Fibroblast of lung (primary cell): ENCODE results near the gene DCAF8. TPM values are rescaled to one million over a fixed set of nuclear protein-coding genes. Genes with fewer than 3 reads are reported as not detected.

Source experiments
- DNase-seq, 2 donors: peaks; one replicate each; pipeline versions ENCODE4 v3.0.0 to v3.0.0-alpha.2; 2010; ENCODE audit warnings: low read depth in 2 of 2
- H2AFZ ChIP-seq: 2 replicates; pipeline ENCODE4 v1.5.1; 2012; ENCODE audit warnings: low read length, control low read depth, inconsistent platforms
- H3K27ac ChIP-seq: 2 replicates; pipeline ENCODE4 v1.5.1; 2011; ENCODE audit warnings: low read length, control low read depth; ENCODE audit not compliant: insufficient read depth
- H3K27me3 ChIP-seq: 2 replicates; pipeline ENCODE4 v1.5.1; 2011; ENCODE audit warnings: mild to moderate bottlenecking, low read length; ENCODE audit not compliant: control insufficient read depth, insufficient read depth
- H3K36me3 ChIP-seq: 2 replicates; pipeline ENCODE4 v1.5.1; 2011; ENCODE audit warnings: low read length; ENCODE audit not compliant: control insufficient read depth, insufficient read depth
- H3K4me1 ChIP-seq: 2 replicates; pipeline ENCODE4 v1.5.1; 2011; ENCODE audit warnings: low read length; ENCODE audit not compliant: control insufficient read depth, insufficient read depth; ENCODE audit errors: extremely low read depth
- H3K4me2 ChIP-seq: 2 replicates; pipeline ENCODE4 v1.5.1; 2011; ENCODE audit warnings: low read length, control low read depth; ENCODE audit not compliant: insufficient read depth; ENCODE audit errors: extremely low read depth
- H3K4me3 ChIP-seq, 4 experiments: fragments of 200-600 bp in 1 of 4; sonication (generic) in 1 of 4; replicated peaks in 1 of 4; 2 replicates each; pipeline ENCODE4 v1.5.1; 2011 to 2016; ENCODE audit warnings: low read length in 4 of 4, low read depth in 3 of 4, mild to moderate bottlenecking in 3 of 4, control low read depth in 2 of 4, inconsistent platforms in 1 of 4, mixed read lengths in 1 of 4; ENCODE audit not compliant: insufficient read depth in 1 of 4; ENCODE audit errors: control extremely low read depth in 1 of 4
- H3K79me2 ChIP-seq: 2 replicates; pipeline ENCODE4 v1.5.1; 2012; ENCODE audit warnings: mild to moderate bottlenecking, low read length, inconsistent platforms; ENCODE audit not compliant: control insufficient read depth, insufficient read depth
- H3K9ac ChIP-seq: 2 replicates; pipeline ENCODE4 v1.5.1; 2011; ENCODE audit warnings: mild to moderate bottlenecking, low read length, control low read depth; ENCODE audit not compliant: insufficient read depth
- H3K9me3 ChIP-seq: 2 replicates; pipeline ENCODE4 v1.5.1; 2012; ENCODE audit warnings: low read depth, low read length; ENCODE audit not compliant: control insufficient read depth, insufficient read depth
- H4K20me1 ChIP-seq: 2 replicates; pipeline ENCODE4 v1.5.1; 2011; ENCODE audit warnings: low read length; ENCODE audit not compliant: control insufficient read depth, insufficient read depth; ENCODE audit errors: extremely low read depth
- EZH2 ChIP-seq: IDR thresholded peaks from 2 replicates; pipeline ENCODE4 v1.5.1; 2012; ENCODE audit warnings: low read length, control low read depth, mild to moderate bottlenecking; ENCODE audit errors: missing control alignments
- polyA plus RNA-seq, 2 donors: library from polyadenylated mRNA; depleted of rRNA in 1 of 2; stranded (reverse) in 1 of 2; unstranded in 1 of 2; fragments of >200 nt; gene quantifications; 2 replicates each; pipeline ENCODE4 v1.2.1, GENCODE V29; 2011 to 2012; ENCODE audit warnings: missing spikeins in 1 of 2
- total RNA-seq: library from RNA; depleted of rRNA; stranded (reverse); fragments of >200 nt; gene quantifications from 2 replicates; pipeline ENCODE4 v1.2.1, GENCODE V29; 2014
- TF ChIP-seq, protein P1 (sequence below), 2 donors: IDR thresholded peaks in 1 of 2; conservative IDR thresholded peaks in 1 of 2; 1 replicate in 1 of 2; 2 replicates in 1 of 2; pipeline ENCODE4 v1.5.1; 2011 to 2012; ENCODE audit warnings: low read length in 2 of 2, control low read depth in 1 of 2, inconsistent platforms in 1 of 2, low read depth in 1 of 2, mild to moderate bottlenecking in 1 of 2

Gene DCAF8
- total and polyA plus RNA-seq, 2 donors (not counting 1 experiment from before 2014, with no cell fraction given): 72.6 to 89.8 TPM

DNA sequence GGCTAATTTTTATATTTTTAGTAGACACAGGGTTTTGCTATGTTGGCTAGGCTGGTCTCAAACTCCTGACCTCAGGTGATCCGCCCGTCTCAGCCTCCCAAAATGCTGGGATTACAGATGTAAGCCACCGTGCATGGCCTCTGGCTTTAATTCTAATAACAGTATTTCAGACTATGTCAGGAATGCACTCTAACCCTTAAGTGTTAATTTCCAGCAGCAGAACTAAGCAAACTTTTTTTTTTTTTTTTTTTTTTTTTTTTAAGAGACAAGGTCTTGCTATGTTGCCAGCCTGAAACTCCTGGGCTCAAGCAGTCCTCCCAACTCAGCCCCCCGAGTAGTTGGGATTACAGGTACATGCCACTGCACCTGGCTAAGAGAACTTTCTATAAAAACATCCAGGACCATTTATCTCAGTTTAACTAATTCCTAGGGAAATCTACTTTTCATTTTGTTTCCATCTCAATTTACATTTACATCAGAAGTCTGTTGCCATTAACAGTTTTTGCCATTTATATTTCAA is 6.5 kb downstream of the DCAF8 start:
- Histone ChIP-seq H2AFZ (no peak overlapping the region), H3K4me1 (peaks cover 6% of the 10 kb centered on the region), H3K4me3 (no peak overlapping the region), H3K4me2 (no peak overlapping the region), H4K20me1 (no peaks in the 10 kb centered on the region), H3K9me3 (no peaks in the 10 kb centered on the region), H3K27ac (no peak overlapping the region), H3K79me2 (peaks cover 32% of the 10 kb centered on the region), H3K36me3 (no peaks in the 10 kb centered on the region), H3K9ac (no peak overlapping the region), H3K27me3 (no peaks in the 10 kb centered on the region)
- TF ChIP-seq, protein P1, sequence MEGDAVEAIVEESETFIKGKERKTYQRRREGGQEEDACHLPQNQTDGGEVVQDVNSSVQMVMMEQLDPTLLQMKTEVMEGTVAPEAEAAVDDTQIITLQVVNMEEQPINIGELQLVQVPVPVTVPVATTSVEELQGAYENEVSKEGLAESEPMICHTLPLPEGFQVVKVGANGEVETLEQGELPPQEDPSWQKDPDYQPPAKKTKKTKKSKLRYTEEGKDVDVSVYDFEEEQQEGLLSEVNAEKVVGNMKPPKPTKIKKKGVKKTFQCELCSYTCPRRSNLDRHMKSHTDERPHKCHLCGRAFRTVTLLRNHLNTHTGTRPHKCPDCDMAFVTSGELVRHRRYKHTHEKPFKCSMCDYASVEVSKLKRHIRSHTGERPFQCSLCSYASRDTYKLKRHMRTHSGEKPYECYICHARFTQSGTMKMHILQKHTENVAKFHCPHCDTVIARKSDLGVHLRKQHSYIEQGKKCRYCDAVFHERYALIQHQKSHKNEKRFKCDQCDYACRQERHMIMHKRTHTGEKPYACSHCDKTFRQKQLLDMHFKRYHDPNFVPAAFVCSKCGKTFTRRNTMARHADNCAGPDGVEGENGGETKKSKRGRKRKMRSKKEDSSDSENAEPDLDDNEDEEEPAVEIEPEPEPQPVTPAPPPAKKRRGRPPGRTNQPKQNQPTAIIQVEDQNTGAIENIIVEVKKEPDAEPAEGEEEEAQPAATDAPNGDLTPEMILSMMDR (conservative IDR thresholded peaks at IDR 0.05 in 1 of 2, IDR thresholded peaks at IDR 0.05 in 1 of 2; ENCODE audit: low read depth in 1 of 2, low read length in 2 of 2): no peak
- no peak for TF ChIP-seq EZH2
- DNase-seq: no peak

GRCh38 chr1:160251687-160252526 is 10.4 kb downstream of the DCAF8 start:
- H3K9ac ChIP-seq: no peak overlapping the region
- H3K27me3 ChIP-seq: no peaks in the 10 kb centered on the region
- H2AFZ ChIP-seq: no peak overlapping the region
- no peaks in the 10 kb centered on the region for H4K20me1 ChIP-seq
- H3K4me2 ChIP-seq: no peak overlapping the region
- no peaks in the 10 kb centered on the region for H3K36me3 ChIP-seq
- peaks cover 9% of the 10 kb centered on the region for H3K79me2 ChIP-seq
- H3K27ac ChIP-seq: no peak overlapping the region
- DNase-seq: peak; percentile 60 to 83
- TF ChIP-seq, protein P1 (conservative IDR thresholded peaks at IDR 0.05 in 1 of 2, IDR thresholded peaks at IDR 0.05 in 1 of 2; ENCODE audit: low read depth in 1 of 2, low read length in 2 of 2): peak; percentile 67 to 74
- no peak for TF ChIP-seq EZH2
- peaks cover 3% of the 10 kb centered on the region for H3K4me1 ChIP-seq
- H3K9me3 ChIP-seq: no peaks in the 10 kb centered on the region
- H3K4me3 ChIP-seq: no peak overlapping the region

GRCh38 chr1:160251011-160251410 is 11.3 kb downstream of the DCAF8 start:
- H3K79me2 ChIP-seq: peaks cover 13% of the 10 kb centered on the region

More at GRCh38 chr1:160251011-160251410, 11.3 kb downstream of the DCAF8 start:
- Histone ChIP-seq H3K27ac (no peak overlapping the region), H3K9me3 (no peaks in the 10 kb centered on the region), H2AFZ (no peak overlapping the region), H3K4me2 (no peak overlapping the region), H3K4me1 (no peaks in the 10 kb centered on the region), H3K4me3 (no peak overlapping the region), H3K9ac (no peak overlapping the region), H4K20me1 (no peaks in the 10 kb centered on the region), H3K36me3 (no peaks in the 10 kb centered on the region), H3K27me3 (no peaks in the 10 kb centered on the region)
- no peak for DNase-seq
- TF ChIP-seq EZH2: no peak
- TF ChIP-seq, protein P1 (conservative IDR thresholded peaks at IDR 0.05 in 1 of 2, IDR thresholded peaks at IDR 0.05 in 1 of 2; ENCODE audit: low read depth in 1 of 2, low read length in 2 of 2): no peak
